BE2C (cell line): ENCODE data around the gene IFNL1.
A peak's percentile ranks its signal among the peaks of the same experiment; 100 is the strongest.
"Not testable (repeated sequence)": the region's sequence is repeated elsewhere in the genome, so short reads cannot be mapped to it uniquely, and the experiment has no call there.

ENCODE experiments used
- DNase-seq: peaks from one replicate; pipeline ENCODE4 v3.0.0-alpha.2; 2020
- H3K27me3 ChIP-seq: fragments of 250-450 bp; sonication (Bioruptor Pico); 2 replicates; pipeline ENCODE4 v1.5.1; 2020; ENCODE audit warnings: mild to moderate bottlenecking
- H3K36me3 ChIP-seq: fragments of 250-450 bp; sonication (Bioruptor Pico); 2 replicates; pipeline ENCODE4 v1.5.1; 2020; ENCODE audit warnings: mild to moderate bottlenecking
- H3K4me1 ChIP-seq: fragments of 250-450 bp; sonication (Bioruptor Pico); 2 replicates; pipeline ENCODE4 v1.5.1; 2020
- H3K4me3 ChIP-seq: 2 replicates; pipeline ENCODE4 v1.5.1; 2011; ENCODE audit warnings: low read depth, low read length
- H3K9me3 ChIP-seq: fragments of 250-450 bp; sonication (Bioruptor Pico); 2 replicates; pipeline ENCODE4 v1.5.1; 2020
- CTCF ChIP-seq: IDR thresholded peaks from 2 replicates; pipeline ENCODE4 v1.5.1; 2012; ENCODE audit warnings: mild to moderate bottlenecking, low read depth, low read length

IFNL1 gene

GRCh38 chr19:39327363-39328045 is 31.3 kb downstream of the IFNL1 start:
- H3K4me1 ChIP-seq, result no peaks in the 10 kb centered on the region

GRCh38 chr19:39328046-39328705 is 32.0 kb downstream of the IFNL1 start:
- H3K4me3 ChIP-seq, result no peak overlapping the region
- H3K9me3 ChIP-seq, result no peaks in the 10 kb centered on the region
- peak; percentile 82 for DNase-seq
- H3K4me1 ChIP-seq, result no peaks in the 10 kb centered on the region
- H3K27me3 ChIP-seq, result no peaks in the 10 kb centered on the region
- TF ChIP-seq CTCF, result peak; percentile 94
- no peaks in the 10 kb centered on the region for H3K36me3 ChIP-seq

More at GRCh38 chr19:39327363-39328045, 31.3 kb downstream of the IFNL1 start:
- Histone ChIP-seq H3K27me3 (no peaks in the 10 kb centered on the region), H3K9me3 (no peaks in the 10 kb centered on the region), H3K36me3 (no peaks in the 10 kb centered on the region), H3K4me3 (no peak overlapping the region)
- DNase-seq, result no peak
- no peak for TF ChIP-seq CTCF

- no peak overlapping the region for H3K4me3 ChIP-seq
- H3K27me3 ChIP-seq, result no peaks in the 10 kb centered on the region
- H3K36me3 ChIP-seq, result no peaks in the 10 kb centered on the region
- no peaks in the 10 kb centered on the region for H3K4me1 ChIP-seq
- no peak for DNase-seq
- TF ChIP-seq CTCF, result no peak
- no peaks in the 10 kb centered on the region for H3K9me3 ChIP-seq
These were observed 33.7 kb downstream of the IFNL1 start for GRCh38 chr19:39329948-39330347.

GRCh38 chr19:39332293-39332692 is 36.1 kb downstream of the IFNL1 start:
- Histone ChIP-seq H3K4me1 (no peaks in the 10 kb centered on the region), H3K4me3 (no peak overlapping the region), H3K9me3 (no peaks in the 10 kb centered on the region), H3K36me3 (no peaks in the 10 kb centered on the region), H3K27me3 (no peaks in the 10 kb centered on the region)
- no peak for DNase-seq
- no peak for TF ChIP-seq CTCF

- H3K27me3 ChIP-seq, H3K9me3 ChIP-seq, H3K4me3 ChIP-seq, DNase-seq, H3K36me3 ChIP-seq, H3K4me1 ChIP-seq: not testable (repeated sequence)
These were observed 36.5 kb downstream of the IFNL1 start for GRCh38 chr19:39332738-39333137.

- DNase-seq, result no peak
- TF ChIP-seq CTCF, result no peak
- H3K9me3 ChIP-seq, result no peaks in the 10 kb centered on the region
- H3K36me3 ChIP-seq, result no peaks in the 10 kb centered on the region
- H3K4me1 ChIP-seq, result no peaks in the 10 kb centered on the region
- H3K27me3 ChIP-seq, result no peaks in the 10 kb centered on the region
- H3K4me3 ChIP-seq, result no peak overlapping the region
These were observed 37.3 kb downstream of the IFNL1 start for GRCh38 chr19:39333507-39333906.
